NB4 (cell line): ENCODE measurements around the gene MOB3B.

Source experiments
- DNase-seq: peaks from one replicate; pipeline ENCODE4 v3.0.0; 2010; ENCODE audit warnings: low read depth
- H3K4me3 ChIP-seq: one replicate; pipeline ENCODE4 v1.5.1; 2011; ENCODE audit warnings: mild to moderate bottlenecking, low read depth, low read length, moderate library complexity
- MYC ChIP-seq: IDR thresholded peaks from 2 replicates; pipeline ENCODE4 v1.6.1; 2011; ENCODE audit warnings: low read depth, low read length
- POLR2A ChIP-seq: IDR thresholded peaks from 2 replicates; pipeline ENCODE4 v1.6.1; 2011; ENCODE audit warnings: mild to moderate bottlenecking; ENCODE audit not compliant: insufficient read length; ENCODE audit errors: extremely low read depth
- TF ChIP-seq, protein P1 (sequence below): IDR thresholded peaks from one replicate; pipeline ENCODE4 v1.5.1; 2012; ENCODE audit warnings: low read depth, low read length
- TF ChIP-seq, protein P2 (sequence below): IDR thresholded peaks from 2 replicates; pipeline ENCODE4 v1.6.1; 2011; ENCODE audit warnings: low read depth, low read length

The MOB3B gene

DNA sequence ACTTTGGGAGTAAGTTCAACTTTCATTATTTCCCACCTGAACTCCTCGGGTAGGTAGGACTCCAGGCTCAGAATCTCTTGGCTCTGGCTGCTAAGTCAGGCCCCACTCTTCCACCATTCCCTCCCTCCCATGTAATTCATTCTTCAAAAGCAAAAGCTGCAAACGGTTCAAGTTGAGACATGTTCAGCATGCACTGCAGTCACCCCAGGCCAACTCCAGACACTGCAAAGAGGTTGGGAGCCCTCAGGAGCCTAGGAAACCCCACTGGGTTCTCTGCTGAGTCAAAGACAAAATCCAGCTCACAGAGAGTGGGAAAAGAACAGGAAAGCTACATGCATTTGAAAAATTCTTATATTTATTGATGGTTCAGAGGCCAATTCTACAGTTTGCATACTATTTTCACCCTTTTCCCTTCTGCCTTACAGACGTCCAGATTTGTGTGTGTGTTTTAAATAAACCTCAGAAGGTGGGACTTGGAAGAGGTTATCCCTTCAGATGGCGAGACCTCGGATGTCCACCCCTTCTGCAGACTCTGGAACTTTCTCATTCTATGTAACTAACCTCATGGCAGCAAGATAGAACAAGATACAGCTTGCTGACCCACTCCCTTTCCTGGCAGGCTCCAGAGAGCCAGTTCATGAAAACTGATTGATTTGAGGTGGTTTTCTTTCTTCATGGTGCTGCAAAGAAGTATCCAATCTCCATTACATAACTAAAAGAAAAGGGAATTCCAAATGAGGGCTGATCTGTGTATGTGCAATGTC lies 167.0 kb downstream of the MOB3B start:
- TF ChIP-seq MYC = no peak
- TF ChIP-seq POLR2A = no peak
- TF ChIP-seq, protein P1, sequence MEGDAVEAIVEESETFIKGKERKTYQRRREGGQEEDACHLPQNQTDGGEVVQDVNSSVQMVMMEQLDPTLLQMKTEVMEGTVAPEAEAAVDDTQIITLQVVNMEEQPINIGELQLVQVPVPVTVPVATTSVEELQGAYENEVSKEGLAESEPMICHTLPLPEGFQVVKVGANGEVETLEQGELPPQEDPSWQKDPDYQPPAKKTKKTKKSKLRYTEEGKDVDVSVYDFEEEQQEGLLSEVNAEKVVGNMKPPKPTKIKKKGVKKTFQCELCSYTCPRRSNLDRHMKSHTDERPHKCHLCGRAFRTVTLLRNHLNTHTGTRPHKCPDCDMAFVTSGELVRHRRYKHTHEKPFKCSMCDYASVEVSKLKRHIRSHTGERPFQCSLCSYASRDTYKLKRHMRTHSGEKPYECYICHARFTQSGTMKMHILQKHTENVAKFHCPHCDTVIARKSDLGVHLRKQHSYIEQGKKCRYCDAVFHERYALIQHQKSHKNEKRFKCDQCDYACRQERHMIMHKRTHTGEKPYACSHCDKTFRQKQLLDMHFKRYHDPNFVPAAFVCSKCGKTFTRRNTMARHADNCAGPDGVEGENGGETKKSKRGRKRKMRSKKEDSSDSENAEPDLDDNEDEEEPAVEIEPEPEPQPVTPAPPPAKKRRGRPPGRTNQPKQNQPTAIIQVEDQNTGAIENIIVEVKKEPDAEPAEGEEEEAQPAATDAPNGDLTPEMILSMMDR = no peak
- TF ChIP-seq, protein P2, sequence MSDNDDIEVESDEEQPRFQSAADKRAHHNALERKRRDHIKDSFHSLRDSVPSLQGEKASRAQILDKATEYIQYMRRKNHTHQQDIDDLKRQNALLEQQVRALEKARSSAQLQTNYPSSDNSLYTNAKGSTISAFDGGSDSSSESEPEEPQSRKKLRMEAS = no peak
- DNase-seq = no peak
- H3K4me3 ChIP-seq = no peak overlapping the region

DNA sequence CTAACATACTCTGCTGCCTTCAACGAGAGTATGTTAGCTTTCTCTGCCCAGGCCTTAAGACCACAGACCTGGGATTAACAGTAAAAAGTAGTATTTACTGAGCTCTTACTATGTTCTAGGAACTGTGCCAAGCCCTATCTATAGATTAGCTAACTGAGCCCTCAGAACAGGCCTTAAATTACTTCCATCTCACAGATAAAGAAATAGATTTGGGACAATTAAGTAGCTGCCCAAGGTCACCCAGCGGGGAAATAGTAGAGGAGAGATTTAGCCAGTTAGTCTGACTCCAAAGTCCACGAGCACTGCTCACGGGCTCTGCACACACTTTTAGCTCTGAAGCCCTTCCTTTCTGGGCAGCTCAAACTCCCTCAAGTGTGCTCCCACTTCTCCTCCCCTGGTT lies 168.1 kb downstream of the MOB3B start:
- no peak overlapping the region for H3K4me3 ChIP-seq
- no peak for DNase-seq
- TF ChIP-seq, protein P1 = no peak
- TF ChIP-seq POLR2A (no peak), MYC (no peak)
- TF ChIP-seq, protein P2 = no peak

DNA sequence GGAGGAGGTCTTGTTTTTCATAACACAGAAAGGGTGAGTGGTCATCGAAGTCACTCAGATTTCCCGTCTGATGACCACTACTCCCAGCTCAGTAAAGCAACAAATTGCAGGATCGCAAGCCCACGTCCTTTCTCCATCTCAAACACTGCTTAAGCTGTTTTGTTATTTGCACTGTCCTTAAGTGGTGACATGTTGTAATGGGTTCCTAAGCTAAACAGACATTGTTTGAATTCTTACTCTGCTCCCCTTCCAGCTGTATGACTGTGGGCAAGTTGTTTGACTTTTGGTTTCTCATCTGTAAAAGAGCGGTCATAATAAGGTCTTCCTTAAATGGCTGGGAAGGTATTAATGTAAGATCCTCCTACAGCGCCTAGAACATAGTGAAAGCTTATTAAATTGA lies 169.9 kb downstream of the MOB3B start:
- no peak for DNase-seq

DNA sequence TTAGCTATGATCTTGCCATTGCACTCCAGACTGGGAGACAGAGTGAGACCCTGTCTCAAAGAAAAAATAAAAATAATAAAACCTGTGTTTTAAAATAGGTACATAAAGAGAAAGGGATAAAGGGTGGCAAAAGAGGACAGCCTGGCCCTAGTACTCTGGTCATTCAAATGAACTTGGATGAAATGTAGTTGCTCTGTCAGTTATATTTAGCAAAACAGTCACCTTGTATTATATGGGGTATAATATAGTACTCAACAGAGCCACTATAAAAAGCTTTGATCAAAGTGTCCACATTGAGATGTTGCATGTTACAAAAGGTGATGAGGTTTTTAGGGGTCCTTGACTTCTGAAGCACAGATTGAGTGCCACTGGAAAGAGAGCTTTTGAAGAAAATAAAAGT lies 171.6 kb downstream of the MOB3B start:
- no peak overlapping the region for H3K4me3 ChIP-seq
- TF ChIP-seq, protein P1 = no peak
- no peak for TF ChIP-seq POLR2A
- TF ChIP-seq, protein P2 = no peak
- no peak for TF ChIP-seq MYC
- DNase-seq = no peak

More for the DNA sequence above, 169.9 kb downstream of the MOB3B start:
- TF ChIP-seq, protein P1 = no peak
- TF ChIP-seq, protein P2 = no peak
- TF ChIP-seq POLR2A = no peak
- TF ChIP-seq MYC = no peak
- no peak overlapping the region for H3K4me3 ChIP-seq

DNA sequence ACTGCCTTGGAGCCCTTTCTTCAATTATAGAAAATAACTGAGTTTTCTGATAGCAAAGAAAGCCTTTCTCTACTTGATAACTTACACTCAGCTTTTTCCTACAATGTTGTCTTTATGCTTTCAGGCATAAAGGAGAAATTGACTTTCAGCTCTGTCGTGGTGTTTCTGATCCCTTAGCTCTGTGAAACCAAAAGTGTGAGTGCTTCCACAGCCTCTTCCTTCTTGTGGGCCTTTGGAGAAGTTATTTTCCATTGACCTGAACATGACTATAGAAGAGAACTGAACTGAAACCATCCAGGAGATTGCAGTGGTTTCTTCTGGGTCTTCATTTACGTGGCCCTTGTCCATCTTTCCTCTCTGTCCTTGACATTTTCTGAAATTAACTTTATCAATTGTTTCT lies 173.2 kb downstream of the MOB3B start:
- TF ChIP-seq, protein P2 = no peak
- TF ChIP-seq, protein P1 = no peak
- TF ChIP-seq POLR2A (no peak), MYC (no peak)
- no peak for DNase-seq
- H3K4me3 ChIP-seq = no peak overlapping the region
